H9 (cell line): ENCODE data around the gene IL10. TPM values are rescaled to one million over a fixed set of nuclear protein-coding genes. Genes with fewer than 3 reads are reported as not detected.

Experiments
- DNase-seq: peaks from one replicate; pipeline ENCODE4 v3.0.0-alpha.2; 2017
- H2AFZ ChIP-seq: one replicate; pipeline ENCODE4 v1.6.1; 2013; ENCODE audit warnings: mild to moderate bottlenecking, low read length, control low read depth, moderate library complexity
- H2AK5ac ChIP-seq: 2 replicates; pipeline ENCODE4 v1.6.1; 2013; ENCODE audit warnings: low read length, control low read depth, mixed read lengths; ENCODE audit not compliant: insufficient read length
- H2BK120ac ChIP-seq: one replicate; pipeline ENCODE4 v1.6.1; 2013; ENCODE audit warnings: low read depth, mild to moderate bottlenecking, low read length, control low read depth, inconsistent platforms; ENCODE audit not compliant: poor library complexity, severe bottlenecking
- H2BK12ac ChIP-seq: 2 replicates; pipeline ENCODE4 v1.6.1; 2013; ENCODE audit warnings: low read length, control low read depth, mixed read lengths, low read depth; ENCODE audit not compliant: insufficient read length
- H2BK15ac ChIP-seq: 2 replicates; pipeline ENCODE4 v1.6.1; 2013; ENCODE audit warnings: low read depth, low read length, control low read depth
- H2BK20ac ChIP-seq: one replicate; pipeline ENCODE4 v1.6.1; 2013; ENCODE audit warnings: low read depth, mild to moderate bottlenecking, low read length, control low read depth, inconsistent platforms; ENCODE audit not compliant: poor library complexity, severe bottlenecking
- H2BK5ac ChIP-seq: 2 replicates; pipeline ENCODE4 v1.6.1; 2013; ENCODE audit warnings: low read length, control low read depth, mixed read lengths; ENCODE audit not compliant: insufficient read length
- H3K14ac ChIP-seq: 2 replicates; pipeline ENCODE4 v1.6.1; 2013; ENCODE audit warnings: low read length, control low read depth; ENCODE audit not compliant: insufficient read depth
- H3K18ac ChIP-seq: 2 replicates; pipeline ENCODE4 v1.6.1; 2013; ENCODE audit warnings: low read depth, mild to moderate bottlenecking, mixed read lengths, low read length, control low read depth; ENCODE audit not compliant: insufficient read length
- H3K23ac ChIP-seq: 2 replicates; pipeline ENCODE4 v1.6.1; 2013; ENCODE audit warnings: low read length, control low read depth, mixed read lengths, low read depth; ENCODE audit not compliant: insufficient read length
- H3K23me2 ChIP-seq: 2 replicates; pipeline ENCODE4 v1.6.1; 2013; ENCODE audit warnings: low read depth, mild to moderate bottlenecking, mixed read lengths, low read length, control low read depth; ENCODE audit not compliant: insufficient read length, poor library complexity, severe bottlenecking
- H3K27ac ChIP-seq: 2 replicates; pipeline ENCODE4 v1.5.1; 2013; ENCODE audit warnings: low read length, control low read depth, mixed read lengths, low read depth; ENCODE audit not compliant: insufficient read length
- H3K27me3 ChIP-seq: 2 replicates; pipeline ENCODE4 v1.6.1; 2013; ENCODE audit warnings: low read length, control low read depth, inconsistent platforms; ENCODE audit not compliant: insufficient read depth
- H3K4ac ChIP-seq: 2 replicates; pipeline ENCODE4 v1.6.1; 2013; ENCODE audit warnings: low read depth, mild to moderate bottlenecking, control low read depth, inconsistent platforms, low read length, moderate library complexity
- H3K4me1 ChIP-seq: 2 replicates; pipeline ENCODE4 v1.6.1; 2013; ENCODE audit warnings: low read length, control low read depth, inconsistent platforms; ENCODE audit not compliant: insufficient read depth
- H3K4me2 ChIP-seq: 2 replicates; pipeline ENCODE4 v1.6.1; 2013; ENCODE audit warnings: low read length, control low read depth, mixed read lengths; ENCODE audit not compliant: insufficient read length, insufficient read depth
- H3K56ac ChIP-seq: 2 replicates; pipeline ENCODE4 v1.6.1; 2013; ENCODE audit warnings: low read depth, mild to moderate bottlenecking, mixed read lengths, low read length, control low read depth; ENCODE audit not compliant: insufficient read length
- H3K79me1 ChIP-seq: 2 replicates; pipeline ENCODE4 v1.6.1; 2013; ENCODE audit warnings: low read depth, mild to moderate bottlenecking, moderate library complexity, low read length, control low read depth, inconsistent platforms; ENCODE audit not compliant: insufficient read depth, poor library complexity, severe bottlenecking
- H3K79me2 ChIP-seq: 2 replicates; pipeline ENCODE4 v1.6.1; 2013; ENCODE audit warnings: low read length, control low read depth, inconsistent platforms; ENCODE audit not compliant: insufficient read depth
- H3K9ac ChIP-seq: 2 replicates; pipeline ENCODE4 v1.6.1; 2013; ENCODE audit warnings: low read length, control low read depth, mixed read lengths; ENCODE audit not compliant: insufficient read length; ENCODE audit errors: extremely low read depth
- H3K9me3 ChIP-seq: one replicate; pipeline ENCODE4 v1.6.1; 2013; ENCODE audit warnings: low read depth, low read length, inconsistent platforms; ENCODE audit not compliant: control insufficient read depth
- H3T11ph ChIP-seq: one replicate; pipeline ENCODE4 v1.6.1; 2013; ENCODE audit warnings: mild to moderate bottlenecking, low read length, control low read depth, inconsistent platforms
- H4K20me1 ChIP-seq: one replicate; pipeline ENCODE4 v1.6.1; 2013; ENCODE audit not compliant: control insufficient read depth, insufficient read length, insufficient read depth
- H4K5ac ChIP-seq: 2 replicates; pipeline ENCODE4 v1.6.1; 2013; ENCODE audit warnings: low read depth, mild to moderate bottlenecking, mixed read lengths, low read length, control low read depth; ENCODE audit not compliant: insufficient read length
- H4K8ac ChIP-seq: replicated peaks from 2 replicates; pipeline ENCODE4 v1.6.1; 2013; ENCODE audit warnings: low read length, control low read depth, mixed read lengths, low read depth; ENCODE audit not compliant: insufficient read length
- H4K91ac ChIP-seq: 2 replicates; pipeline ENCODE4 v1.6.1; 2013; ENCODE audit warnings: low read depth, mild to moderate bottlenecking, moderate library complexity, mixed read lengths, low read length, control low read depth; ENCODE audit not compliant: insufficient read length
- H3K27ac Mint-ChIP-seq, 3 experiments: 2 replicates in 2 of 3; 3 replicates in 1 of 3; pipeline ENCODE4 v1.8.0; 2020 to 2021; ENCODE audit warnings: mixed read lengths in 3 of 3, mild to moderate bottlenecking in 1 of 3, moderate library complexity in 1 of 3
- H3K27me3 Mint-ChIP-seq: 2 replicates; pipeline ENCODE4 v1.8.0; 2021; ENCODE audit warnings: low read depth, mild to moderate bottlenecking, moderate library complexity, mixed read lengths
- H3K36me3 Mint-ChIP-seq, 3 experiments: 2 replicates in 2 of 3; 3 replicates in 1 of 3; pipeline ENCODE4 v1.8.0; 2020 to 2021; ENCODE audit warnings: low read depth in 3 of 3, mixed read lengths in 3 of 3; ENCODE audit not compliant: insufficient read depth in 1 of 3
- H3K4me1 Mint-ChIP-seq, 2 experiments: 2 replicates each; pipeline ENCODE4 v1.8.0; 2020; ENCODE audit warnings: mixed read lengths in 2 of 2
- H3K4me3 Mint-ChIP-seq, 2 experiments: 2 replicates in 1 of 2; 3 replicates in 1 of 2; pipeline ENCODE4 v1.8.0; 2020 to 2021; ENCODE audit warnings: mild to moderate bottlenecking in 2 of 2, mixed read lengths in 2 of 2, moderate library complexity in 1 of 2
- H3K9me3 Mint-ChIP-seq, 2 experiments: 2 replicates in 1 of 2; 3 replicates in 1 of 2; pipeline ENCODE4 v1.8.0; 2020; ENCODE audit warnings: mild to moderate bottlenecking in 2 of 2, mixed read lengths in 2 of 2, moderate library complexity in 1 of 2
- WGBS: extraction: QIAGEN DNeasy Blood & Tissue Kit; methylation state at CpG from one replicate; pipeline ENCODE4 v1.1.7; 2013; ENCODE audit warnings: missing lambda C conversion rate, low lambda C conversion rate, mixed read lengths; ENCODE audit not compliant: insufficient read length; ENCODE audit errors: extremely low coverage; 5-methylcytosine and 5-hydroxymethylcytosine counted together
- total RNA-seq: library from RNA; stranded (reverse); gene quantifications from 2 replicates; pipeline ENCODE4 v1.2.1, GENCODE V29; 2021
- TF ChIP-seq, protein P1 (sequence below): fragments of 200-600 bp; sonication (generic); conservative IDR thresholded peaks from 3 replicates; pipeline ENCODE4 v1.8.0; 2021; ENCODE audit warnings: antibody characterized with exemption, mild to moderate bottlenecking

Gene IL10
- total RNA-seq, 1 experiment from 2014 or later, result not detected

DNA sequence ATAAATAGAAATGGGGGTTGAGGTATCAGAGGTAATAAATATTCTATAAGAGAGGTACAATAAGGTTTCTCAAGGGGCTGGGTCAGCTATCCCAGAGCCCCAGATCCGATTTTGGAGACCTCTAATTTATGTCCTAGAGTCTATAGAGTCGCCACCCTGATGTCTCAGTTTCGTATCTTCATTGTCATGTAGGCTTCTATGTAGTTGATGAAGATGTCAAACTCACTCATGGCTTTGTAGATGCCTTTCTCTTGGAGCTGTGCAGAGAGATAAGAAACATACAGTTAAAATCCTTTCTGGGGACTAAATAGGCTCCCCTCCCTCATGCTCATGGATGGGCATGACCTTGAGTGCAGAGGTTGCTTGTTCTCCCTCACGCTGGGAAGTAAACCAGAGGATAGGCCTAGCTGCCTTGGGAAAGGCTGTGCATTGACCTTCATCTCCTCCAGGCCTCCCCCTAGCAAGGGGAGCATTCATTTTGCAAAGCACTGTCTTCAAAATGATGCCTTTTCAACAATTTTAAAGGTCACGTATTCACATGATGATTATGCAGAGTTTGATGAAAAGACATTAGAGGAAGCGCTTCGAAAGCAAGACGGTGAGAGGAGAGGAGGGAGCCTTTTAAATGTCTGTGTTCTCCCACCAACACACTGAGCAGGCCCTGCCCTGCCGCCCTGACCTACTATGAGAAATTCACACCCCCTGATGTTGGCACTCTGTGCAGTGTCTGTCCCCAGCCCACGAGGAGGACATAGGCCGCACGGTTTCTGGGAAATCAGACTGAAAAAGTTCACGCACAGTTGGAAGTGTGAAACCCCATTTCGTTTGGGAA, 3.6 kb downstream of the IL10 start:
- Histone ChIP-seq H3K4me2 (no peak overlapping the region), H3K4ac (no peak overlapping the region), H3K23ac (no peak overlapping the region), H4K20me1 (no peaks in the 10 kb centered on the region), H3K27ac (no peak overlapping the region), H2AK5ac (no peak overlapping the region), H3K79me2 (no peaks in the 10 kb centered on the region), H2BK12ac (no peak overlapping the region), H4K91ac (no peak overlapping the region), H2BK15ac (no peak overlapping the region), H3K9me3 (no peaks in the 10 kb centered on the region), H2BK20ac (no peak overlapping the region), H2BK120ac (no peak overlapping the region), H4K5ac (no peak overlapping the region), H3K4me1 (peaks cover 3% of the 10 kb centered on the region; the same call in 1 of the 2 replicates), H3K27me3 (no peaks in the 10 kb centered on the region), H2AFZ (no peak overlapping the region), H3K79me1 (no peaks in the 10 kb centered on the region), H3K14ac (no peak overlapping the region), H2BK5ac (no peak overlapping the region), H3K9ac (no peak overlapping the region), H4K8ac (no peak overlapping the region), H3T11ph (no peak overlapping the region), H3K23me2 (no peaks in the 10 kb centered on the region), H3K56ac (no peak overlapping the region), H3K18ac (no peak overlapping the region)
- no peak for DNase-seq
- H3K36me3 Mint-ChIP-seq, result no peaks in the 10 kb centered on the region
- no peak overlapping the region for H3K4me3 Mint-ChIP-seq
- peaks cover 13% of the 10 kb centered on the region for H3K27me3 Mint-ChIP-seq
- no peaks in the 10 kb centered on the region for H3K9me3 Mint-ChIP-seq
- WGBS, result no CpG with 5 or more reads among the region's 14 CpGs
- no peak overlapping the region; a peak in 1 of 7 replicates for H3K27ac Mint-ChIP-seq
- TF ChIP-seq, protein P1, sequence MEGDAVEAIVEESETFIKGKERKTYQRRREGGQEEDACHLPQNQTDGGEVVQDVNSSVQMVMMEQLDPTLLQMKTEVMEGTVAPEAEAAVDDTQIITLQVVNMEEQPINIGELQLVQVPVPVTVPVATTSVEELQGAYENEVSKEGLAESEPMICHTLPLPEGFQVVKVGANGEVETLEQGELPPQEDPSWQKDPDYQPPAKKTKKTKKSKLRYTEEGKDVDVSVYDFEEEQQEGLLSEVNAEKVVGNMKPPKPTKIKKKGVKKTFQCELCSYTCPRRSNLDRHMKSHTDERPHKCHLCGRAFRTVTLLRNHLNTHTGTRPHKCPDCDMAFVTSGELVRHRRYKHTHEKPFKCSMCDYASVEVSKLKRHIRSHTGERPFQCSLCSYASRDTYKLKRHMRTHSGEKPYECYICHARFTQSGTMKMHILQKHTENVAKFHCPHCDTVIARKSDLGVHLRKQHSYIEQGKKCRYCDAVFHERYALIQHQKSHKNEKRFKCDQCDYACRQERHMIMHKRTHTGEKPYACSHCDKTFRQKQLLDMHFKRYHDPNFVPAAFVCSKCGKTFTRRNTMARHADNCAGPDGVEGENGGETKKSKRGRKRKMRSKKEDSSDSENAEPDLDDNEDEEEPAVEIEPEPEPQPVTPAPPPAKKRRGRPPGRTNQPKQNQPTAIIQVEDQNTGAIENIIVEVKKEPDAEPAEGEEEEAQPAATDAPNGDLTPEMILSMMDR, result no peak
- H3K4me1 Mint-ChIP-seq, result peaks cover 30 to 35% of the 10 kb centered on the region in 2 experiments
